IPS-NIHi7 (cell line): ENCODE measurements around the gene PPP1R1C.

Experiments
- DNase-seq: peaks from one replicate; pipeline ENCODE4 v3.0.0; 2012; ENCODE audit warnings: mixed read lengths; ENCODE audit errors: extremely low spot score

The PPP1R1C gene

GRCh38 chr2:182110347-182110746 is 124.7 kb downstream of the PPP1R1C start:
- no peak for DNase-seq

GRCh38 chr2:182113334-182113733 is 127.7 kb downstream of the PPP1R1C start:
- DNase-seq: no peak

- DNase-seq: no peak
These were observed 129.6 kb downstream of the PPP1R1C start for GRCh38 chr2:182115258-182115657.

DNA sequence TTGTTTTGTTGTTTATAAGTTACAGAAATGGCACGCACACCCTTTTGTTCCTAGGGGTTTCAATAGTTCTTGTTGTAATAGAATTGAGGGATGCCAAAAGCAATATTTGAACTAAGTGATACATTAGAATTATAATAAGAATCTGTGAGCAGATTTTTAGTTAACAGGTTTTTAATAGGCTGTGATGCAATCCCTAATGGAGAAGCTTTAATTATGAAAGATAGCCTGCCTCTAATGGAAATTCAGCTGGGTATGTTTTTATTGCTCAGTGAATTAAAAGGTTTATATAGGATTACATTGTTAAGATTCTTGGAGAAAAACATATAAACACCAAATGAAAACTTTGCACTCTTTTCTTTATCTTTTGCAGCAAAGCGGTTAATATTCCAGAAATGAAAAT is 131.1 kb downstream of the PPP1R1C start:
- no peak for DNase-seq

DNA sequence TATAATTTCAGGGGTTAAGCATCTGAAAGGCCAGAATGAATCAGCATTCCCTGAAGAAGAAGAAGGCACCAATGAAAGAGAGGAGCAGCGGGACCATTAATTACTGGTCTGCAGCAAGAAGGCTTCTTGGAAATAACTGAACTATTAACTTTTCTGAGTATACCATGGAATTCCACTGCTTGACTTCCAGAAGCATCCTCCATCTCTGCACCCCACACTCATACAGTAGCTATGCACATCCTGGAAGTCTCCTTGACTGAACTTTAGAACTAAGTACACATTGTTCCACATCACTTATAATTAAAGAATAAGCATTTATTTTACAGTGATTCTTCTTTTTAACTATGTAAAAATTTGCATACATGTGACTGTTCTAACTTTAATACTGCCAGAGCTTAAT is 131.5 kb downstream of the PPP1R1C start:
- no peak for DNase-seq

GRCh38 chr2:182128821-182129707 is 143.4 kb downstream of the PPP1R1C start:
- DNase-seq: no peak

- DNase-seq: no peak
These were observed 147.0 kb downstream of the PPP1R1C start for GRCh38 chr2:182132605-182133004.

GRCh38 chr2:182133195-182133891 is 147.7 kb downstream of the PPP1R1C start:
- no peak for DNase-seq

DNA sequence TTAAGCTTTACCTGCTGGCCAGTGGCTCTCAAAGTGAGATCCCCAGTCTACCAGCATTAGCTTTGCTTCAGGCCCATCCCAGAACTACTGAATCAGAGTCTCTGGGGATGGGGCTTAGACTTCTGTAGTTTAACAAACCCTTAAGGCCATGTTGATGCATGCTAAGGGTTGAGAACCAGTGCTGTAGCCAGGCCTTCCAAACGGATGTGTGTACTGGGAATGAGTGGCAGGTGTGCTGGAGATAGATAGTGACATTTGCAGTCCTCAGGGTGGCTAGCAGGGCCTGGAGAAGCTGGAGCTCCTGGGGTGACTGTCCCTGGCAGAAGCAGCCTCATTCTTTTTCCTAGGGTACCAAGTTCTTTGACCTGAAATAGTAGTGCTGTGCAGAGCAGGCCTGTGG is 148.5 kb downstream of the PPP1R1C start:
- no peak for DNase-seq

GRCh38 chr2:182142062-182142461 is 156.4 kb downstream of the PPP1R1C start:
- no peak for DNase-seq

DNA sequence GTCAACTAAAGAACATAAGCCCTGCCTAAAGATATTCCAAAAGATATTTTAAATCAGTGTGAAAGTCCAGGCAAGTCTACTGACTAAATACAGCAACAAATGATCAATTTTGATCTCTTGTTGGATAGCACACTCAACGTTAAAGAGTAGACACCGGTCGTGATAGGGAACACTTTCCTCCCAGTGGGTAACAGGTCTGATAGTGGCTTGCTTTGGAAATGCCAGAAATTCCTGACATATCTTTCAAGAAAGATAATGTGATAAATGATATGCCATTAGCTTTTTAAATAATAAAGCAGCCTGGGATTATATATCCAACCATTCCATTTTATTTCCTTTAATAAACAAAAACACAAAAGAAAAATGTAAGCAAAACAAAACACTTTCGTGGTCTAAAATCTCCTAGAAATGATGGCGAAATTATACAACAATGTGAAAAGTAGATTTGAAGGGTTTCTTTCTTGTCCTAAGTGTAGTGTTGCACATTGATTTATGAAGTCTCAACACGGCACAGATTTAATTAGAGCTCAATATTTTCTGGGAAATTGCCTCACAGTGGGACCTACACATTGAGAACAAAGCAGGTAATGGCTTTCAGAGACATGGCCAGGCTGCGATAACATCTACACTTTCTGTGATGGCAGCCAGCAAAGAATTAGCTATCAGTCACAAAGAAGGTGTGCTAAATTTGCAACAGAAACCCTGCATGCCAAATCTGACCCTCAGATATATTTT is 158.6 kb downstream of the PPP1R1C start:
- DNase-seq: no peak

DNA sequence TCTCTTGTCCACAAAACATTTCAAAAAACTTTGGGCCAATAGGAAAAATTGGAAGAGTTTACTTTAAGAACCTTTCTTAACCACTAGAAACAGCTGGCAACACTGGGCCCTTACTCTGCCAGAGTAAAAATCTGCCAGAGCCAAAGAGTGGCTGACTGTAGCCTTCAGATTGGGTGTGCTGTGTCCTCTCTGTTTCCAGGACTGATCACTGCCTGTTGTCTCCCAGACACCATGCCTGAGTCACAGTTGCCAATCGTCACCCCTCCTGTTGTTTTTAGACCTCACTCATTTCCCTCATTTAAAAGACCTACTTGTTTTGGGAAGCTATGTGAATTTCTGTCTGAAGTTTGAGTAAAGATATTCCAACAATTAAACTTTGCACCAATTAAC is 159.1 kb downstream of the PPP1R1C start:
- peak; percentile 28 for DNase-seq

DNA sequence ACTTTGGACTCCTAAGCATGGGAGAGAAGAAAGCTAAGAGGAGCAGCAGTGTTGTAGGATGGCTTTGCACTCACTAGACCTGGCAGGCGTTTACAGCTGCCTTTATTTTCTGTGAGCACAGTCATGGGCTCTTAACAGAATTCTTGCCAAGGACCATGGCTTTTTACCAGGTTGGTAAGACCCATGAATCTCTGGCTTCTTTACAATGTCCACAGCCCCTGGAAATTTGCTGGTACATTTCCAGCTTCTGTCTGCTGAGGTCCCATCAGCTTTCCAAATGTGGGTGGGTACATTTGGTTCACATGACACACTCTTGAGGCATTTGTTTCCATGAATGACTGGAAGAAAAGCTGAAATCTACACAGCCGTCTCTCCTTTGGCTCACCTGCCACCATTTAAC is 162.7 kb downstream of the PPP1R1C start:
- no peak for DNase-seq

GRCh38 chr2:182163878-182164277 is 178.2 kb downstream of the PPP1R1C start:
- DNase-seq: no peak

- no peak for DNase-seq
These were observed 179.0 kb downstream of the PPP1R1C start for GRCh38 chr2:182164686-182165085.

GRCh38 chr2:182165202-182165601 is 179.5 kb downstream of the PPP1R1C start:
- DNase-seq: no peak

- DNase-seq: no peak
These were observed 180.8 kb downstream of the PPP1R1C start for GRCh38 chr2:182166406-182166805.

- no peak for DNase-seq
These were observed 181.2 kb downstream of the PPP1R1C start for GRCh38 chr2:182166841-182167240.
